Left renal pelvis (tissue), 4 donors: Measurements from ENCODE around the gene OR51A7. TPM values are rescaled to one million over a fixed set of nuclear protein-coding genes. Genes with fewer than 3 reads are reported as not detected.
"Not testable (repeated sequence)": the region's sequence is repeated elsewhere in the genome, so short reads cannot be mapped to it uniquely, and the experiment has no call there.

ENCODE experiments used
- DNase-seq, 4 donors: peaks; one replicate each; pipeline ENCODE4 v3.0.0-alpha.2; 2013; ENCODE audit warnings: low read depth in 4 of 4, low spot score in 3 of 4
- polyA plus RNA-seq, 4 donors: library from polyadenylated mRNA; unstranded; fragments of 120-200 nt; gene quantifications; one replicate each; pipeline ENCODE4 v1.2.1, GENCODE V29; 2013; ENCODE audit not compliant: insufficient read length in 4 of 4

The OR51A7 gene
- polyA plus RNA-seq, 4 donors = not detected

- no peak for DNase-seq
These were observed 43.9 kb downstream of the OR51A7 start, which contains the start of gene OR51A4 for GRCh38 chr11:4947505-4947904. TSS of gene OR51A4 (minus strand) at chr11:4947605. CDS start at chr11:4947100, 505 bp downstream.

- not testable (repeated sequence) for DNase-seq
These were observed 52.0 kb downstream of the OR51A7 start, which contains the start of gene OR51A2 for GRCh38 chr11:4955613-4956012. TSS of gene OR51A2 (minus strand) at chr11:4955713. CDS start at chr11:4955713, 0 bp downstream.

GRCh38 chr11:4957396-4957795 lies 53.8 kb downstream of the OR51A7 start:
- DNase-seq = no peak

Other genes with a start within 250 kb of the OR51A7 start
- under 1 TPM; 0.46 to 0.89 (median 0.67) TPM for gene OR51E2, start 205.9 kb upstream of the OR51A7 start, polyA plus RNA-seq
- gene MMP26, start 199.0 kb upstream of the OR51A7 start, polyA plus RNA-seq = under 1 TPM; 0.21 to 0.71 (median 0.30) TPM
- gene OR51F1, start 133.8 kb upstream of the OR51A7 start, polyA plus RNA-seq = not detected
- not detected for gene OR52R1, start 99.4 kb upstream of the OR51A7 start, polyA plus RNA-seq
- not detected for gene OR51F2, start 82.5 kb upstream of the OR51A7 start, polyA plus RNA-seq
- gene OR51S1, start 54.6 kb upstream of the OR51A7 start, polyA plus RNA-seq = not detected
- gene OR51T1, start 21.9 kb upstream of the OR51A7 start, polyA plus RNA-seq = not detected
- gene OR51G2, start 15.6 kb downstream of the OR51A7 start, polyA plus RNA-seq = under 1 TPM in 1 of 4 donors, not detected in 3; 0.08 TPM
- gene OR51G1, start 20.6 kb downstream of the OR51A7 start, polyA plus RNA-seq = not detected
- gene OR51A4, start 43.8 kb downstream of the OR51A7 start, polyA plus RNA-seq = under 1 TPM in 1 of 4 donors, not detected in 3; 0.05 TPM
- not detected for gene OR51A2, start 51.9 kb downstream of the OR51A7 start, polyA plus RNA-seq
- under 1 TPM in 3 of 4 donors, not detected in 1; 0.05 to 0.06 (median 0.05) TPM for gene OR51L1, start 91.1 kb downstream of the OR51A7 start, polyA plus RNA-seq
- gene OR52J3, start 142.7 kb downstream of the OR51A7 start, polyA plus RNA-seq = not detected
- not detected for gene OR52E2, start 155.8 kb downstream of the OR51A7 start, polyA plus RNA-seq
- not detected for gene OR52E1, start 165.8 kb downstream of the OR51A7 start, polyA plus RNA-seq
- gene OR52A5, start 234.6 kb downstream of the OR51A7 start, polyA plus RNA-seq = not detected